Measurements from ENCODE around the gene MRC2. TPM values are rescaled to one million over a fixed set of nuclear protein-coding genes. Genes with fewer than 3 reads are reported as not detected.
"Not testable (repeated sequence)": the region's sequence is repeated elsewhere in the genome, so short reads cannot be mapped to it uniquely, and the experiment has no call there.

Gene MRC2
- total and polyA plus RNA-seq, 2 experiments from 2014 or later: 104 to 121 TPM

GRCh38 chr17:62688398-62689160, 61.1 kb downstream of the MRC2 start:
- Histone ChIP-seq H3K4me1 (ENCODE audit: insufficient read depth) (no peaks in the 10 kb centered on the region), H3K4me2 (no peak overlapping the region), H3K4me3 (no peak overlapping the region), H3K79me2 (no peaks in the 10 kb centered on the region), H2AFZ (no peak overlapping the region), H3K27ac (no peak overlapping the region), H3K27me3 (no peaks in the 10 kb centered on the region), H4K20me1 (ENCODE audit: insufficient read depth, poor library complexity, severe bottlenecking) (no peaks in the 10 kb centered on the region), H3K36me3 (replicated peaks; ENCODE audit: insufficient read depth, low read depth) (no peaks in the 10 kb centered on the region), H3K9me2 (replicated peaks; ENCODE audit: insufficient read depth) (no peaks in the 10 kb centered on the region), H3K9me3 (ENCODE audit: low read depth) (no peaks in the 10 kb centered on the region)
- 95% methylated on average over 11 of the region's 11 CpGs for WGBS (ENCODE audit: low lambda C conversion rate, missing lambda C conversion rate)
- TF ChIP-seq, protein P1, sequence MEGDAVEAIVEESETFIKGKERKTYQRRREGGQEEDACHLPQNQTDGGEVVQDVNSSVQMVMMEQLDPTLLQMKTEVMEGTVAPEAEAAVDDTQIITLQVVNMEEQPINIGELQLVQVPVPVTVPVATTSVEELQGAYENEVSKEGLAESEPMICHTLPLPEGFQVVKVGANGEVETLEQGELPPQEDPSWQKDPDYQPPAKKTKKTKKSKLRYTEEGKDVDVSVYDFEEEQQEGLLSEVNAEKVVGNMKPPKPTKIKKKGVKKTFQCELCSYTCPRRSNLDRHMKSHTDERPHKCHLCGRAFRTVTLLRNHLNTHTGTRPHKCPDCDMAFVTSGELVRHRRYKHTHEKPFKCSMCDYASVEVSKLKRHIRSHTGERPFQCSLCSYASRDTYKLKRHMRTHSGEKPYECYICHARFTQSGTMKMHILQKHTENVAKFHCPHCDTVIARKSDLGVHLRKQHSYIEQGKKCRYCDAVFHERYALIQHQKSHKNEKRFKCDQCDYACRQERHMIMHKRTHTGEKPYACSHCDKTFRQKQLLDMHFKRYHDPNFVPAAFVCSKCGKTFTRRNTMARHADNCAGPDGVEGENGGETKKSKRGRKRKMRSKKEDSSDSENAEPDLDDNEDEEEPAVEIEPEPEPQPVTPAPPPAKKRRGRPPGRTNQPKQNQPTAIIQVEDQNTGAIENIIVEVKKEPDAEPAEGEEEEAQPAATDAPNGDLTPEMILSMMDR (IDR thresholded peaks at IDR 0.05; ENCODE audit: poor library complexity): no peak
- no peak for TF ChIP-seq EZH2 (IDR thresholded peaks at IDR 0.05; ENCODE audit: borderline replicate concordance)
- TF ChIP-seq EZH2phosphoT487 (IDR thresholded peaks at IDR 0.05; ENCODE audit: low read depth, severe bottlenecking, unreplicated experiment): no peak
- DNase-seq (ENCODE audit: low spot score): no peak

- no peaks in the 10 kb centered on the region for H3K36me3 ChIP-seq (replicated peaks; ENCODE audit: insufficient read depth, low read depth)
- TF ChIP-seq, protein P1 (IDR thresholded peaks at IDR 0.05; ENCODE audit: poor library complexity): no peak
- TF ChIP-seq EZH2 (IDR thresholded peaks at IDR 0.05; ENCODE audit: borderline replicate concordance): no peak
- no peak for TF ChIP-seq EZH2phosphoT487 (IDR thresholded peaks at IDR 0.05; ENCODE audit: low read depth, severe bottlenecking, unreplicated experiment)
- no peaks in the 10 kb centered on the region for H3K4me1 ChIP-seq (ENCODE audit: insufficient read depth)
- no peak overlapping the region for H3K4me2 ChIP-seq
- H3K9me2 ChIP-seq (replicated peaks; ENCODE audit: insufficient read depth): no peaks in the 10 kb centered on the region
- H3K27me3 ChIP-seq: no peaks in the 10 kb centered on the region
- 96% methylated on average over 30 of the region's 37 CpGs for WGBS (ENCODE audit: low lambda C conversion rate, missing lambda C conversion rate)
- no peaks in the 10 kb centered on the region for H3K9me3 ChIP-seq (ENCODE audit: low read depth)
- no peaks in the 10 kb centered on the region for H4K20me1 ChIP-seq (ENCODE audit: insufficient read depth, poor library complexity, severe bottlenecking)
- no peak for DNase-seq (ENCODE audit: low spot score)
- no peak overlapping the region for H3K27ac ChIP-seq
- H2AFZ ChIP-seq: no peak overlapping the region
- H3K4me3 ChIP-seq: no peak overlapping the region
- H3K79me2 ChIP-seq: no peaks in the 10 kb centered on the region
Observed at GRCh38 chr17:62689441-62690167, 62.1 kb downstream of the MRC2 start.

DNA sequence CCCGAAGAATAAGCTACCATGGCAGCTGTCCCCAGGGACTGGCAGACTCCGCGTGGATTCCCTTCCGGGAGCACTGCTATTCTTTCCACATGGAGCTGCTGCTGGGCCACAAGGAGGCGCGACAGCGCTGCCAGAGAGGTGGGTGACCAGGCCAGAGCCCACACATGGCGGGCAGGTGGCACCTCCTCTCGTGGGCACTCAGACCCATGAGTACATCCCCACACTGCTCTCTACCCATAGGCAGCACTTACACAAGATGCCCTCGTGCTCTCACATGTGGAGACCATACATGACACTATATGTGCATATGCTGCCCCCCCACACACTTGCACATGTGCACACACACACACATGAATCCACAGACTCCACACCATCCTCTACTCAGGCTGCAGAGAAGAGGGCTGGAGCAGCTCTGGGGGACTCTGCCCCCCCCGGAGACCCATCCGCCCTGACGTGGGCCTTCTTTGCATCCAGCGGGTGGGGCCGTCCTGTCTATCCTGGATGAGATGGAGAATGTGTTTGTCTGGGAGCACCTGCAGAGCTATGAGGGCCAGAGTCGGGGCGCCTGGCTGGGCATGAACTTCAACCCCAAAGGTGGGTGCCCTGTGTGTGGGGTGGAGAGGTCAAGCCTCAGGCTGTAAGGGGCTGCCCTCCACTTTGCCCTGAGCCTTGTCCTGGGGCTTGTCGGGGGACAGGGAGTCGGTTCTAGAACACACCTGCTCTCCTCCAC, 62.9 kb downstream of the MRC2 start:
- TF ChIP-seq, protein P1 (IDR thresholded peaks at IDR 0.05; ENCODE audit: poor library complexity): no peak
- 92% methylated on average over 19 of the region's 19 CpGs for WGBS (ENCODE audit: low lambda C conversion rate, missing lambda C conversion rate)
- Histone ChIP-seq H3K4me2 (no peak overlapping the region), H3K36me3 (replicated peaks; ENCODE audit: insufficient read depth, low read depth) (no peaks in the 10 kb centered on the region), H3K9me3 (ENCODE audit: low read depth) (no peaks in the 10 kb centered on the region), H3K79me2 (no peaks in the 10 kb centered on the region), H3K9me2 (replicated peaks; ENCODE audit: insufficient read depth) (no peaks in the 10 kb centered on the region), H4K20me1 (ENCODE audit: insufficient read depth, poor library complexity, severe bottlenecking) (no peaks in the 10 kb centered on the region), H2AFZ (no peak overlapping the region), H3K27ac (no peak overlapping the region), H3K4me3 (no peak overlapping the region), H3K27me3 (no peaks in the 10 kb centered on the region), H3K4me1 (ENCODE audit: insufficient read depth) (no peaks in the 10 kb centered on the region)
- DNase-seq (ENCODE audit: low spot score): no peak

- WGBS (ENCODE audit: low lambda C conversion rate, missing lambda C conversion rate): 85% methylated on average over 8 of the region's 8 CpGs
- H3K4me2 ChIP-seq; H3K36me3 ChIP-seq (replicated peaks; ENCODE audit: insufficient read depth, low read depth); H4K20me1 ChIP-seq (ENCODE audit: insufficient read depth, poor library complexity, severe bottlenecking); H3K4me1 ChIP-seq (ENCODE audit: insufficient read depth); DNase-seq (ENCODE audit: low spot score); H3K9me3 ChIP-seq (ENCODE audit: low read depth); H3K9me2 ChIP-seq (replicated peaks; ENCODE audit: insufficient read depth); H3K27me3 ChIP-seq; H3K79me2 ChIP-seq; H3K4me3 ChIP-seq; H3K27ac ChIP-seq; H2AFZ ChIP-seq: not testable (repeated sequence)
Observed at GRCh38 chr17:62691589-62691915, 64.1 kb downstream of the MRC2 start.

All from hepatocyte (in vitro differentiated cells).